HFFc6 (cell line): ENCODE results near the gene CRAMP1. TPM values are rescaled to one million over a fixed set of nuclear protein-coding genes. Genes with fewer than 3 reads are reported as not detected.

ENCODE experiments used
- DNase-seq: peaks from one replicate; pipeline ENCODE4 v3.0.0-alpha.2; 2018
- H3K27ac Mint-ChIP-seq: 2 replicates; pipeline ENCODE4 v1.8.0; 2020; ENCODE audit warnings: mild to moderate bottlenecking, mixed read lengths
- H3K27me3 Mint-ChIP-seq: 2 replicates; pipeline ENCODE4 v1.8.0; 2021; ENCODE audit warnings: mild to moderate bottlenecking, moderate library complexity, mixed read lengths; ENCODE audit not compliant: insufficient read depth
- H3K36me3 Mint-ChIP-seq: 2 replicates; pipeline ENCODE4 v1.8.0; 2021; ENCODE audit warnings: low read depth, mixed read lengths
- H3K4me1 Mint-ChIP-seq: 2 replicates; pipeline ENCODE4 v1.8.0; 2020; ENCODE audit warnings: low read depth, mixed read lengths
- H3K4me3 Mint-ChIP-seq: 2 replicates; pipeline ENCODE4 v1.8.0; 2020; ENCODE audit warnings: mild to moderate bottlenecking, moderate library complexity, mixed read lengths
- H3K9me3 Mint-ChIP-seq: 2 replicates; pipeline ENCODE4 v1.8.0; 2020; ENCODE audit warnings: mild to moderate bottlenecking, mixed read lengths
- CTCF ChIP-seq: fragments of 200-600 bp; sonication (generic); IDR thresholded peaks from 2 replicates; pipeline ENCODE4 v1.5.0; 2021; ENCODE audit warnings: antibody characterized with exemption, mild to moderate bottlenecking
- total RNA-seq, 6 experiments: library from RNA; stranded (reverse); fragmentation: NEBNext Ultra II Directional; extraction: Animal tissue kit (Norgen Biotek cat#: 25700); gene quantifications; 2 replicates in 1 of 6; 3 replicates in 5 of 6; pipeline ENCODE4 v1.2.3, GENCODE V29; 2021

The CRAMP1 gene
- total RNA-seq, 6 experiments from 2014 or later, result 10.7 to 14.2 (median 12.4) TPM

- no peak for TF ChIP-seq CTCF
- no peak for DNase-seq
- Mint-ChIP-seq H3K27me3 (no peaks in the 10 kb centered on the region; the same call in 1 of the 2 replicates), H3K9me3 (no peaks in the 10 kb centered on the region), H3K36me3 (0 out of 2 replicates have a peak, but pooled peaks cover under 1% of the 10 kb centered on the region), H3K27ac (no peak overlapping the region), H3K4me1 (peaks cover 44% of the 10 kb centered on the region), H3K4me3 (no peak overlapping the region)
Observed at GRCh38 chr16:1709356-1709755, 97.2 kb downstream of the CRAMP1 start.

- TF ChIP-seq CTCF, result no peak
- no peaks in the 10 kb centered on the region for H3K36me3 Mint-ChIP-seq
- no peaks in the 10 kb centered on the region for H3K9me3 Mint-ChIP-seq
- no peaks in the 10 kb centered on the region; the same call in 1 of the 2 replicates for H3K27me3 Mint-ChIP-seq
- H3K27ac Mint-ChIP-seq, result no peak overlapping the region
- peaks cover 37% of the 10 kb centered on the region for H3K4me1 Mint-ChIP-seq
- DNase-seq, result no peak
- H3K4me3 Mint-ChIP-seq, result no peak overlapping the region
Observed at GRCh38 chr16:1710811-1711507, 98.8 kb downstream of the CRAMP1 start.

GRCh38 chr16:1712791-1713261 is 100.7 kb downstream of the CRAMP1 start:
- DNase-seq, result no peak
- no peak for TF ChIP-seq CTCF
- H3K9me3 Mint-ChIP-seq, result no peaks in the 10 kb centered on the region
- no peaks in the 10 kb centered on the region; the same call in 1 of the 2 replicates for H3K27me3 Mint-ChIP-seq
- H3K4me1 Mint-ChIP-seq, result peaks cover 30% of the 10 kb centered on the region
- no peak overlapping the region for H3K27ac Mint-ChIP-seq
- no peak overlapping the region for H3K4me3 Mint-ChIP-seq
- H3K36me3 Mint-ChIP-seq, result no peaks in the 10 kb centered on the region

- Mint-ChIP-seq H3K9me3 (no peaks in the 10 kb centered on the region), H3K27ac (no peak overlapping the region), H3K4me3 (no peak overlapping the region), H3K36me3 (no peaks in the 10 kb centered on the region), H3K4me1 (peaks cover 26% of the 10 kb centered on the region), H3K27me3 (no peaks in the 10 kb centered on the region; the same call in 1 of the 2 replicates)
- no peak for DNase-seq
- TF ChIP-seq CTCF, result no peak
Observed at GRCh38 chr16:1713331-1713730, 101.2 kb downstream of the CRAMP1 start.

GRCh38 chr16:1713933-1714332 is 101.8 kb downstream of the CRAMP1 start:
- Mint-ChIP-seq H3K36me3 (no peaks in the 10 kb centered on the region), H3K4me3 (no peak overlapping the region), H3K27ac (no peak overlapping the region), H3K27me3 (no peaks in the 10 kb centered on the region; the same call in 1 of the 2 replicates), H3K4me1 (peaks cover 21% of the 10 kb centered on the region), H3K9me3 (no peaks in the 10 kb centered on the region)
- no peak for DNase-seq
- TF ChIP-seq CTCF, result no peak
